MCF 10A (cell line): Measurements from ENCODE around the gene PRKRA. TPM values are rescaled to one million over a fixed set of nuclear protein-coding genes. Genes with fewer than 3 reads are reported as not detected.
A peak's percentile ranks its signal among the peaks of the same experiment; 100 is the strongest.

ENCODE experiments used
- BruUV-seq: library from RNA; stranded (reverse); fragments of 400-500 nt; replicated peaks from 2 replicates; lab custom pipeline; 2021; lab: Mats Ljungman, UMichigan
- CTCF ChIA-PET: fragments of 300-600 bp; sonication (Branson Sonifier 250); formaldehyde crosslinking; extraction: SDS; loops from one replicate; lab custom pipeline; 2021; ENCODE audit warnings: antibody characterized with exemption, inconsistent platforms; lab: Yijun Ruan, JAX
- POLR2A ChIA-PET: fragments of 300-600, 350-650 bp; sonication (Branson Sonifier 250); formaldehyde crosslinking; extraction: SDS; loops from one replicate; lab custom pipeline; 2020; ENCODE audit warnings: antibody characterized with exemption, inconsistent platforms; lab: Yijun Ruan, JAX
- DNase-seq: peaks from one replicate; pipeline ENCODE4 v3.0.0-alpha.2; 2018; ENCODE audit not compliant: unreplicated experiment
- H3K27ac Mint-ChIP-seq: one replicate; pipeline ENCODE4 v1.8.0; 2022; ENCODE audit warnings: mild to moderate bottlenecking, low read depth, mixed read lengths; ENCODE audit not compliant: unreplicated experiment
- H3K27me3 Mint-ChIP-seq: one replicate; pipeline ENCODE4 v1.8.0; 2022; ENCODE audit warnings: mixed read lengths; ENCODE audit not compliant: insufficient read depth, unreplicated experiment
- H3K36me3 Mint-ChIP-seq: one replicate; pipeline ENCODE4 v1.8.0; 2022; ENCODE audit warnings: mild to moderate bottlenecking, moderate library complexity, mixed read lengths; ENCODE audit not compliant: insufficient read depth, unreplicated experiment
- H3K4me1 Mint-ChIP-seq: one replicate; pipeline ENCODE4 v1.8.0; 2022; ENCODE audit warnings: mixed read lengths; ENCODE audit not compliant: insufficient read depth, unreplicated experiment
- H3K4me3 Mint-ChIP-seq: one replicate; pipeline ENCODE4 v1.8.0; 2022; ENCODE audit warnings: mild to moderate bottlenecking, moderate library complexity, mixed read lengths; ENCODE audit not compliant: unreplicated experiment
- H3K9me3 Mint-ChIP-seq: one replicate; pipeline ENCODE4 v1.8.0; 2022; ENCODE audit warnings: mixed read lengths; ENCODE audit not compliant: unreplicated experiment
- CTCF ChIP-seq: fragments of 200-600 bp; IDR thresholded peaks from one replicate; pipeline ENCODE4 v1.8.0; 2022; ENCODE audit warnings: antibody characterized with exemption, mild to moderate bottlenecking; ENCODE audit not compliant: unreplicated experiment
- intact Hi-C: fragments of 100-400 bp; cut with micrococcal nuclease; formaldehyde crosslinking; loops from 2 replicates; pipeline ENCODE4 v1.14.1; 2022
- total RNA-seq: library from RNA; stranded (reverse); gene quantifications from 2 replicates; pipeline ENCODE4 v1.2.3, GENCODE V29; 2022

The PRKRA gene
- total RNA-seq, 1 experiment from 2014 or later: 58.9 TPM

- Mint-ChIP-seq H3K27ac (no peak overlapping the region), H3K27me3 (no peaks in the 10 kb centered on the region), H3K36me3 (peaks cover 81% of the 10 kb centered on the region), H3K9me3 (no peaks in the 10 kb centered on the region), H3K4me1 (no peaks in the 10 kb centered on the region), H3K4me3 (no peak overlapping the region)
- POLR2A ChIA-PET: interaction anchor here (1.2 to 1.4 kb wide), 2 partner anchors 34 to 45 kb away, joined by 3 to 4 read pairs; partner anchors contain the start of genes PJVK and PRKRA
- no peak for TF ChIP-seq CTCF
- CTCF ChIA-PET: no interaction called here
- DNase-seq: no peak
- intact Hi-C loops: no loop called here
- no TSS peak for BruUV-seq
These were observed 45.1 kb upstream of the PRKRA start for GRCh38 chr2:178496049-178496448.

GRCh38 chr2:178491612-178492011 lies 40.6 kb upstream of the PRKRA start:
- no TSS peak for BruUV-seq
- TF ChIP-seq CTCF: no peak
- H3K4me3 Mint-ChIP-seq: no peak overlapping the region
- no peaks in the 10 kb centered on the region for H3K9me3 Mint-ChIP-seq
- H3K27ac Mint-ChIP-seq: no peak overlapping the region
- POLR2A ChIA-PET: interaction anchor here (1.1 kb wide), 1 partner anchor 12 kb away, joined by 3 read pairs; no protein-coding TSS in a partner anchor
- no peaks in the 10 kb centered on the region for H3K27me3 Mint-ChIP-seq
- no peak for DNase-seq
- intact Hi-C loops: no loop called here
- peaks cover 16% of the 10 kb centered on the region for H3K4me1 Mint-ChIP-seq
- CTCF ChIA-PET: interaction anchor here (0.5 kb wide), 1 partner anchor 380 kb away, joined by 3 read pairs; no protein-coding TSS in a partner anchor
- H3K36me3 Mint-ChIP-seq: peaks cover 59% of the 10 kb centered on the region

GRCh38 chr2:178485356-178485755 lies 34.4 kb upstream of the PRKRA start:
- Mint-ChIP-seq H3K4me1 (peaks cover 43% of the 10 kb centered on the region), H3K27ac (no peak overlapping the region), H3K27me3 (no peaks in the 10 kb centered on the region), H3K9me3 (no peaks in the 10 kb centered on the region), H3K36me3 (peaks cover 35% of the 10 kb centered on the region), H3K4me3 (no peak overlapping the region)
- BruUV-seq: no TSS peak
- no peak for TF ChIP-seq CTCF
- intact Hi-C loops: no loop called here
- ChIA-PET POLR2A (no interaction called here), CTCF (no interaction called here)
- DNase-seq: no peak

- intact Hi-C loops: no loop called here
- H3K27ac Mint-ChIP-seq: no peak overlapping the region
- BruUV-seq: no TSS peak
- H3K9me3 Mint-ChIP-seq: no peaks in the 10 kb centered on the region
- DNase-seq: peak; percentile 51
- CTCF ChIA-PET: no interaction called here
- peaks cover 37% of the 10 kb centered on the region for H3K4me1 Mint-ChIP-seq
- TF ChIP-seq CTCF: no peak
- no peak overlapping the region for H3K4me3 Mint-ChIP-seq
- H3K36me3 Mint-ChIP-seq: peaks cover 26% of the 10 kb centered on the region
- no peaks in the 10 kb centered on the region for H3K27me3 Mint-ChIP-seq
- POLR2A ChIA-PET: no interaction called here
These were observed 33.5 kb upstream of the PRKRA start for GRCh38 chr2:178484245-178485041.
